Stimulated activated CD4-positive, alpha-beta T cell treated with anti-CD3 and anti-CD28 coated beads, Interleukin-4, amount 100 ng/mL, for 1 hour (primary cell): ENCODE results near the gene ADIPOQ.
"Not testable (repeated sequence)": the region's sequence is repeated elsewhere in the genome, so short reads cannot be mapped to it uniquely, and the experiment has no call there.

Experiments
- DNase-seq: peaks from one replicate; pipeline ENCODE4 v3.0.0-alpha.2; 2020

Gene ADIPOQ

GRCh38 chr3:186826976-186827857 is 15.3 kb upstream of the ADIPOQ start:
- DNase-seq, result peak; percentile 84

GRCh38 chr3:186828340-186828739 is 14.2 kb upstream of the ADIPOQ start:
- no peak for DNase-seq

- no peak for DNase-seq
Observed at GRCh38 chr3:186831798-186832197, 10.7 kb upstream of the ADIPOQ start.

GRCh38 chr3:186832276-186832675 is 10.2 kb upstream of the ADIPOQ start:
- DNase-seq, result no peak

GRCh38 chr3:186839874-186840641 is 2.5 kb upstream of the ADIPOQ start:
- no peak for DNase-seq

GRCh38 chr3:186841620-186842019 is 890 bp upstream of the ADIPOQ start:
- DNase-seq, result no peak

- no peak for DNase-seq
Observed at GRCh38 chr3:186843039-186843432, 526 bp downstream of the ADIPOQ start.

GRCh38 chr3:186844908-186845307 is 2.4 kb downstream of the ADIPOQ start:
- DNase-seq, result no peak

- DNase-seq, result no peak
Observed at GRCh38 chr3:186845756-186846155, 3.2 kb downstream of the ADIPOQ start.

- DNase-seq, result no peak
Observed at GRCh38 chr3:186847437-186847836, 4.9 kb downstream of the ADIPOQ start.

GRCh38 chr3:186849374-186849975 is 7.0 kb downstream of the ADIPOQ start:
- no peak for DNase-seq

- not testable (repeated sequence) for DNase-seq
Observed at GRCh38 chr3:186851835-186852234, 9.3 kb downstream of the ADIPOQ start.

GRCh38 chr3:186852994-186853393 is 10.5 kb downstream of the ADIPOQ start:
- DNase-seq, result no peak

GRCh38 chr3:186854146-186854545 is 11.6 kb downstream of the ADIPOQ start:
- DNase-seq, result no peak

GRCh38 chr3:186854954-186855353 is 12.4 kb downstream of the ADIPOQ start:
- DNase-seq, result no peak

- no peak for DNase-seq
Observed at GRCh38 chr3:186857743-186858142, 15.2 kb downstream of the ADIPOQ start.

- not testable (repeated sequence) for DNase-seq
Observed at GRCh38 chr3:186865215-186865853, 22.8 kb downstream of the ADIPOQ start.

- DNase-seq, result not testable (repeated sequence)
Observed at GRCh38 chr3:186866095-186866494, 23.6 kb downstream of the ADIPOQ start.

GRCh38 chr3:186869253-186870100 is 27.0 kb downstream of the ADIPOQ start:
- DNase-seq, result no peak

GRCh38 chr3:186870421-186871201 is 28.1 kb downstream of the ADIPOQ start:
- no peak for DNase-seq

- DNase-seq, result no peak
Observed at GRCh38 chr3:186871403-186871924, 29.0 kb downstream of the ADIPOQ start.
